ENCODE measurements around the gene UBA52.
"Not testable (repeated sequence)": the region's sequence is repeated elsewhere in the genome, so short reads cannot be mapped to it uniquely, and the experiment has no call there.

The UBA52 gene

GRCh38 chr19:18593367-18594095 lies 21.9 kb downstream of the UBA52 start:
- DNase-seq (ENCODE audit: low spot score): no peak

- peak; percentile 62 for DNase-seq (ENCODE audit: low spot score)
These were observed 22.6 kb downstream of the UBA52 start for GRCh38 chr19:18594096-18594823.

DNA sequence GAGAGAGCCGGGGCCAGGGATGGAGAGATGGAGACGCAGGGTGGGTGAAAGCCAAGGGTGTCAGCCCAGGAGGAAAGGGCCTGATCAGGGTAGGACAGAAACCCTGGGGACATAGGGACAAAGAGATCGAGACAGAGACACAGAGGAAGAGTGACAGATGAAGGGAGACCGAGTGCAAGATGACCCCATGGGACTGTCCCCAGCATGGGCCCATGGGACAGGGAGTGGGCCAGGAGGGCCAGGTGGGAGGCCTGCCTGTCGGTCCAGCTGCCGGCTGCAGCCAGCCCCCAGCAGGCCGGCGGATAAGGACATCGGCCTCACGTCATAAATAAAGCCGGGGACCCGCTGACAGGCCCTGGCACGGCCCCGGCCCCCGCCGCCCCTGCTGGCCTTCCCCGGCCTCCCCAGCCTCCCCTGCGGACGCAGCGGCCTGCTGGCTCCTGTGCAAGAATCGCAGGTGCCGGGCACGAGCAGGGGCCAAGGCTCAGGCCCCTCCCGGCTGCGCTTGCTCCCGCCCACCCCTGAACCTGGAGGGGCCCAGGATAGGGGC lies 23.2 kb downstream of the UBA52 start:
- DNase-seq (ENCODE audit: low spot score): no peak

DNA sequence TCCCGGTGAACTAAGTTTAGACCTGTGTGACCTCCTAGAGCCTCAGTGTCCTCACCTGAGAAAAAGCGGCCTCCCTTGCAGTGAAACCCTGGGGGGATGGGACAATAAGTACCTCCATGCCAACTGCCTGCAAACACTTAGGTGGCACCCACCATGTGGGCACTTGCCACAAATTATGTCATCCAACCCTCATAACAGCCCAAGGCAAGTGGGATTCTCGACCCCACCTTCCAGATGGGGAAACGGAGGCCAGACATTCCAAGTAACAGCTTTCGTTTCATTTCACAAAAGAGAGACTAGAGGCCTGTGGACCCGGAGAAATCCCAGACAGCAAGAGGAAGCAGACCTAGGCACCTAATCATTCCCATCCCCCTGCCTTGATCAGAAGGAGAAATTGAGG lies 23.8 kb downstream of the UBA52 start:
- no peak for DNase-seq (ENCODE audit: low spot score)

DNA sequence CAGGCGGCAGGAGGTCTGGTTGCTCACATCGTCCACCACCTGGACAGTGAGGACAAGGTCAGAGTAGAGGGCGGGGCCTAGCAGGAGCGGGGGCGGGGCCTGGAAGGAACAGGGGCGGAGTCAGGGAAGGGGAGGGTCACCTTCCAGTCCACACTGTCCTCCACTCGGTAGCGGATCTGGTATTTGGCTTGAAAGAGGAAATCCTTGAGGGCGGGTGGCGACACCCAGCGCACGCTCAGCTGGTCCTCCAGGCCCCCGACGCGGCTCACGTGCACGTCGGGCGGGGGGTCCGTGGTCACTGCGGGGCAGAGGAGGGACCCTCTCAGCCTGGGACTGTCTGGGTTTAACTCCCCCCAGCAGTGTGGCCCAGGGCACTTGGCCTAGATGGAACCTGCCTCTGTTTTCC lies 25.1 kb downstream of the UBA52 start:
- no peak for DNase-seq (ENCODE audit: low spot score)

DNA sequence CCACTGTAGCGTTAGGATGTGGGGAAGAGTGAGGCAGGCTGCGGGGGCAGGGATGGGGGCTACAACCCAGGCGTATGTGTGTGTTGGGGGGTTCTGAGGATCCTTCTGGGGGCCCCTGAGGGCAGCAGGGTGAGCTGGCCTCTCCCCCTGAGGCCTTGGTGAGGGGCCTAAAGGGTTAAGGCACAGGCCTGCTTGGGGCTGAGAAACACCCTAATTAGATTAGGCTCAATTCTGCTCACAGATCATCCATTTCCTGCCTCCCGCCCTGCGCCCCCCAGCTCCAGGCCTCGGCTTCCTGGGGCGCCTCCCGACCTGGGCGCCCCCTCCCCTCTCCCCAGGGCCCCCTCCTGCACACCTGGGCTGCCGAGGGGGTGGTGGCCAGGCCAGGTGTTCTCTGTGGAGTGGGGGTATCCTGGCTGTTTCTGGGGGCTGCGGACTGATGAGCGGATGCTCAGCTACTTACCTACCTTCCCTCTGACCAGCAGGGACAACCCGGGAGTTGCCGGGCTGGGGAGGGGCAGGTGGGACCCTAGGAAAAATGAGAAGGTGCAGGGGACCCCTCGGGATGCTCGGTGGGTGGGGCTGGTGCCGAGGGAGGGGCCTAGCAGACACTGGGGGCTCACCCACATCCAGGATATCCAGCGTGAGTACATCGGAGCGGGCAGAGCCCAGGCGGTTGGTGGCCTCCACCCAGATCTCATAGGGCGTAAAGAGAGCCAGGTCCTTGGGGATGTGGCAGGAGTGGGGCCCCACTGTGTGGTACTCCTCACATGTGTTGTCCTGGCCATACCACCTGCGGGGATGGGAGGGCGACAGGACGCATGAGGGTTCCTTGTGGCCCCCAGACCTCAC lies 26.4 kb downstream of the UBA52 start:
- DNase-seq (ENCODE audit: low spot score): no peak

DNA sequence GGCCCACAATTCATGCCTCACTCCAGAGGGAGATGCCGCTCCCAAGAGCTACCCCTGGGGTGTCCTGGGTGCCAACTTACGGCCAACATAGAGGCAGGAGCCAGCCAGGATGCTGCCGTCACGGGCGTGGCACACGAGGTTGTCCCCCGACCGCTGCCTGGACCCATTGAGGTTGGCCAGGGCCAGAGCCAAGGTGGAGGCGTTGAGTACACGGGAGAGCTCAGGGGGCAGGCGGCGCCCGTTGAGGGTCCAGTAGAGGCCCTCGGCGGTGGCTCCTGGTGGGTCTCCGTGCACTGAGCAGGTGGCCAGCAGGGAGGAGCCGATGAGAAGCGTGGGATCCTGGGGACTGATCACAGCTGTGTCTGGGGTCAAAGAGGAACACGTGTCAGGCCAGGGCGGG lies 27.8 kb downstream of the UBA52 start:
- no peak for DNase-seq (ENCODE audit: low spot score)

DNA sequence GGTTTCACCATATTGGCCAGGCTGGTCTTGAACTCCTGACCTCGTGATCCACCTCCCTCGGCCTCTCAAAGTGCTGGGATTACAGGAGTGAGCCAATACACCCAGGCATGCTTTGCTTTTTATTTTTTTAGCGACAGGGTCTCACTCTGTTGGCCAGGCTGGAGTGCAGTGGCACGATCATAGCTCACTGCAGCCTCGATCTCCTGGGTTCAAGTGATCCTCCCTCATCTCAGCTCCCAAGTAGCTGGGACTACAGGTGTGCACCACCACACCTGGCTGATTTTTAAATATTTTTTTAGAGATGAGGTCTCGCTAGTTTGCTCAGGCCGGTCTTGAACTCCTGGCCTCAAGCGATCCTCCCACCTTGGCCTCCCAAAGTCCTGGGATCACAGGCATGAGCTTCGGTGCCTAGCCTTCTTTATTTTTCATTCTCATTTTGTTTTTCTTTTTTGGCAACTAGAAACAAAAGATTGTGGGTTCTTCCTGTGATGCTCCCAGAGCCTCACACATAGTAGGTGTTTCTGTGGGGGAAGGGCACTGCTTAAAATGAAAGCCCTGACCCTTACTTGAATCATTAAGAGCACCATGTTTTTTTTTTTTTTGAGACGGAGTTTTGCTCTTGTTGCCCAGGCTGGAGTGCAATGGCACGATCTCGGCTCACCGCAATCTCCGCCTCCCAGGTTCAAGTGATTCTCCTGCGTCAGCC lies 29.2 kb downstream of the UBA52 start:
- DNase-seq (ENCODE audit: low spot score): not testable (repeated sequence)

GRCh38 chr19:18601875-18602274 lies 30.2 kb downstream of the UBA52 start:
- no peak for DNase-seq (ENCODE audit: low spot score)

DNA sequence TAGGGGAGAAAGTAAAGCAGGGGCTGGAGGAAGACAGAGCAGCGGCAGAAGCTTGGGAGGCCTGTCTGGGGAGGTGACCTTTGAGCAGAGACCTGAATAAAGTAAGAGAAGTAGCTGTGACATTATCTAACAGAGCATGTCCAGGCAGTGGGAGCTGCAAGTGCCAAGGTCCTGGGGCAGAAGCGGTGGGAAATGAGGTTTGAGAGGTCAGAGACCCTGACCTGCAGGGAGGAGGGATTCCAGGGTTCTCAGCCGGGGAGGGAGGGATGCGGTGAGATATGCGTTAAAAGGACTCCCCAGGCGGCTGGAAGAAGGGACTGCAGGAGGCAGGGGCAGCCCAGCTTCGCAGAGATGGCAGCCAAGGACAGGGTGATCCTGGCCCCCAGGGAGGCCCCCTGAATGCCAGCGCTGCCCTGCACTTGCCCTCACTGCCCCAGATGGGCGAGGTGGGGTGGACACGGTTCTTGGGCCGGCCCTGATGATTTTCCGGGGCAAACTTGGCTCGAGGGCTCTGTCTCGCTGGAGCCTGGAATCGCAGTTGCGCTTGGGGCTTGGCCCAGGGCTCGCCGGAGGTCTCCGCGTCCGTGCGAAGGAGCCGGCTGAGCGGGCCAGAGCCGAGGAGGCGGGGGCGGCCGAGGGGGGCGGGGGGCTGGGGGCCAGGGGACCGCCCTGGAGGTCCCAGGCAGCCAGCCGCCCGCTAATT lies 31.7 kb downstream of the UBA52 start:
- DNase-seq (ENCODE audit: low spot score): no peak

GRCh38 chr19:18603958-18604819 lies 32.5 kb downstream of the UBA52 start:
- no peak for DNase-seq (ENCODE audit: low spot score)

GRCh38 chr19:18604820-18605159 lies 33.1 kb downstream of the UBA52 start:
- no peak for DNase-seq (ENCODE audit: low spot score)

- no peak for DNase-seq (ENCODE audit: low spot score)
These were observed 33.5 kb downstream of the UBA52 start for GRCh38 chr19:18605196-18605545.

- DNase-seq (ENCODE audit: low spot score): no peak
These were observed 34.1 kb downstream of the UBA52 start for GRCh38 chr19:18605546-18606280.

- no peak for DNase-seq (ENCODE audit: low spot score)
These were observed 34.9 kb downstream of the UBA52 start, which contains the start of gene CRLF1 for GRCh38 chr19:18606281-18607225. Gene CRLF1 (minus strand): TSS chr19:18606799. CDS start chr19:18606656, 143 bp downstream.

GRCh38 chr19:18607226-18608101 lies 35.8 kb downstream of the UBA52 start:
- no peak for DNase-seq (ENCODE audit: low spot score)

DNA sequence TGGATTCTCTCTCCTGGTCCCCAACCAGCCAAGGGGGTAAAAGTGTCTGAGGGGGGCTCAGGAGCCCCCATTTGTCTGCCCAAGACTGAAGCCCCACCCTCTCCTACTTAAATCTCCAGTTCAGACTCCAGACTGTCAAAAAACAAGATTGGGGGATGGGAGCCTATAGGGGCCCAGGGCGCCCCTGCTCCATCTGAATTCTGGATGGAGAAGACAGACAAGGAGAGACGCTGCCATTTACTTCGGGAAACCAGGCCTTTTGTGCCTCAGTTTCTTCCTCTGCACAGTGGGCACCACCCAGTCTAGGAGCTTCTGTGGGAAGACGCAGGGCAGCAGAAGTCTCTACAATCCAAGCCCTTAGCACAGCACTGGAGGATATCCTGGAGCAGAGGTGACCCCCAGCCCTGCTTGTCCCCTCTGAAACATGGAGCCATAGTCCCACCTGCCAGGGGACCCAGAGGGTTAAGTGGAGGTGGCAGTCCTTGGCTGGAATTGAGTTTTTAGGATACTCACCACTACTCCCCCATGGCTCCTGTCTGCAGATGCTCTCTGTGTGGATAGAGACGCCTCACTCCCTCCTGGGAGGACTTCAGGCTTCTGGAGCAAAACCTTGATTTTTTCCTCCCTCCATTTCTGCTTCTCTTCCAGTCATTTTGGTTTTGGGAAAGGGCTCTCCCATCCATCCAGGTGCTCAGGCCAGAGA lies 36.6 kb downstream of the UBA52 start:
- DNase-seq (ENCODE audit: low spot score): no peak

All from LoVo (cell line).